ENCODE data around the gene GCLC.
"Not testable (repeated sequence)": the region's sequence is repeated elsewhere in the genome, so short reads cannot be mapped to it uniquely, and the experiment has no call there.

The GCLC gene

DNA sequence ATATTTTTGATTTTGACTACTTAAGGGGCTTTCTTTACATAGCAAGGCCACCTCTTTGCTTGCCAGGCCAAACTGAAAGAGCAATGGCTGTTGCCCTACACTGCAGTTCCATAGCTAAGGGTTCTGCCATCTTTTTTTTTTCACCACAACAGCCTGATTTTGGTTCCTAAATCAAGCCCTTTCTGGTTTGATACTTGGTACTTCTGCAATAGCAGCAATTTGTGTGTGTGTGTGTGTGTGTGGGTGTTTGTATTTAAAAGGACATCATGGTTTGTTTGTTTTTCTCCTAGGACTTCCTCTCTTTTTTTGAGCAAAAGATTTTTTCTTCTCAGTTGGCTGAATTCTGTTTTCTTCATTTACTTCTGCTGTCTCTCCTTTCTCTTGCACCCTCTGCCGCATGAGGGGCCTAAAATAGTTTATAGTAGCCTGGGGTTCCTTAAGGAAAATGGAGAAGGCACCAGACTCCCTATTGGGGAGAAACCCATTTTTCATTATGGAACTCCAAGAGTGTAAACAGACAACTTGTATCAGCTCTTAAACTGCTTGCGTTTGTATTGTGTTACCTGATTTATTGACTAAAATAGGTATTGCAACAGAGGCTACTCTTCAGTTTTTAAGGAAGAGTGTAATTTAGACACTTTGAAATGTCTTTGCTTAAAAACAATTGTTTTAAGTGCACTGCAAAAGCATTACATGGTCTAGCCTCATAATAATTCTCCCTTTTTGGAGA, 12.2 kb upstream of the GCLC start:
- no peak for DNase-seq

DNA sequence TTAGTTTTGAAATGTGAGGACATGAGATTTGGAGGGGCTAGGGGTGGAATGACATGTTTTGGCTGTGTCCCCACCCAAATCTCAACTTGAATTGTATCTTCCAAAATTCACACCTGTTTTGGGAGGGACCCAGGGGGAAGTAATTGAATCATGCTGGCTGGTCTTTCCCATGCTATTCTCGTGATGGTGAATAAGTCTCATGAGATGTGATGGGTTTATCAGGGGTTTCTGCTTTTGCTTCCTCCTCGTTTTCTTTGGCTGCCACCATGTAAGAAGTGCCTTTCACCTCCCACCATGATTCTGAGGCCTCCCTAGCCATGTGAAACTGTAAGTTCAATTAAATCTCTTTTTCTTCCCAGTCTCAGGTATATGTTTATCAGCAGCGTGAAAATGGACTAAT, 8.7 kb upstream of the GCLC start:
- not testable (repeated sequence) for DNase-seq

- DNase-seq = not testable (repeated sequence)
Measured at GRCh38 chr6:53551681-53552080, 6.8 kb upstream of the GCLC start.

DNA sequence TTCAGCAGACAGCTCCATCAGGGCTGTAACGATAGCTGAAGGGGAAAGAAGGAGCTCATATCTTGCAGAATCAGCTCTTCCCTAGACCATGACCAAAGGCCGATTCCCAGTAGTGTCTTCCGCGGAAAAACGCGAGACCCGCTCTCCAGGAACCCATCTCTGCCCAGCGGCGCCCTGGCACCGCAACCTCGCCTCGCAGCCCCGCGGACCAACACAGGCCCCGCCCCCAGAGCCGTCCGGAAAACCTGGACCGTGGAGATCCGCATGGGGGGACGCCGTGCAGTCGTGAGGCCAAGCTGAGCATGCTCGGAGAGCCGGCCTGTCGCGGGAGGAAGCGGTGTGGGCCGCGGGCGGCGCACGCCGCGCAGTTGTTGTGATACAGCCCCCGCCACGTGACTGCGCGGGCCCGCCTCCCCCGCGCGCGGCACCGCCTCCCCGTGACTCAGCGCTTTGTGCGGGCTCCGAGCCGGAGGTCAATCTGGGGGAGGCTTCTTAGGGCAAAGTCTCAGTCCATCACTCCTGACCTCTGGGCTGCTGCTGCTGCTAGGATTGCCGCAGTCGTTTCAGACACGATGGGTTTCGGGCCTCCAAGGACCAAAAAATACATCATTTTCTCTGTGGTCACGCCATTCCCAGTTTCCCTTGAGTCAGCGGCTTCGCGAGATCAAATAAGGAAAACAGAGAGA, 3.1 kb upstream of the GCLC start:
- peak; percentile 93 for DNase-seq

DNA sequence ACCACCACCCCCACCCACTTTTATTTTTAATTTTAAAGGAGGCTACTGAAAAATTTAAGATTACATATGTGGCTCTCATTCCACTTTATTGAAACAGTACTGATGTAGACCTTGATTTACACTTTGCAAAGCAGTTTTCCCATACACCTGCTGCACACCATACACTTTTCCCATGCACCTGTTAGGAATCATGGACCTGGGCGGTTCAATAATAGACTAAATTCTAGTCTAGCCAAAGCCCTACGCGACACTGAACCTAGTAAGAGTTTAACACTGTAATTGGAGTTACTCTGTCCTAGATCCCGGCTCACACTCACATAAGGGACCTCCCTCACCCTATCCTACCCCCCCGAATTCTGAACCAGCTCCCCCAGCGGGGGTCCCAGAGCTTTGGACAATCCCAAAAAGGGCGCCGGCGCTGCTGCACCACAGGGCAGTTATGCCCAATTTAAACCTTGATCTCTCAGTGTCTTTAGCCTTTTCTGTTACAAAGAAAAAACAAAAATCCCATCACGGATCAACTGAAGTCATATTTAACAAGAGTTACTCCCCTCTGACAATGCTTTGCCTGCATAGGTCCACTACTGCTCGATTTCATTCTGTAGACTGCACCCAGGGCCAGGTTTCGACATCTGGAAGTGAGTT, 2.4 kb upstream of the GCLC start:
- no peak for DNase-seq

DNA sequence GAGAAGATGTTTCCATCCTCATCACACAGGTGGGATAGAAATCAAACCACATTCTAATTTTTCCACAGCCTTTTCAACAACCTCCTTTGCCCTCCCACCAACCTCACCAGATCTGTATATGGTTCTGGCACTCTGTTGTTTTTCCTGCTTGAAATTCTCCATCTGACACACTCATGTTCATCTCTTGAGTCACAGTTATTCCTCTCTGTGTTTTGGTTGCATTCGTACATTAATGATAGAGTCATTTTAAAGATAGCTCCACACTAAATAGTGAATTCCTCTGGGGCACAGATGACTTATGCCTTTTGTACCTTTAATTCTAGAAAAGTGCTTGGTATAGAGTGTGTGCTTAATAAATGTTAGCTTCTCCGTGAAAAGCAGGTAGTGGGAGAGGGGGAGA, 1.4 kb upstream of the GCLC start:
- no peak for DNase-seq

DNA sequence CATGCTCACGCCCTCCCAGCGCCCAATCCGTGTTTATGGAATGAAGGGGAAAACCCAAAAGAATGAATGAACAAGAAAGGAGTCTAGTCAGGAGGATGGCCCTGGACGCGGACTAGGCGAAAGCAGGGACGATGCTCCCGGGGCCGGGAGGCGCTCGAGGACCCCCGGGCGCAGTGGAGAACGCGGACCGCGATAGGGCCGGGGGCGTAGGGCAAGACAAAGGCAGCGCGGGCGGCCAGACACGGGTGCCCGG, 758 bp downstream of the GCLC start:
- no peak for DNase-seq

DNA sequence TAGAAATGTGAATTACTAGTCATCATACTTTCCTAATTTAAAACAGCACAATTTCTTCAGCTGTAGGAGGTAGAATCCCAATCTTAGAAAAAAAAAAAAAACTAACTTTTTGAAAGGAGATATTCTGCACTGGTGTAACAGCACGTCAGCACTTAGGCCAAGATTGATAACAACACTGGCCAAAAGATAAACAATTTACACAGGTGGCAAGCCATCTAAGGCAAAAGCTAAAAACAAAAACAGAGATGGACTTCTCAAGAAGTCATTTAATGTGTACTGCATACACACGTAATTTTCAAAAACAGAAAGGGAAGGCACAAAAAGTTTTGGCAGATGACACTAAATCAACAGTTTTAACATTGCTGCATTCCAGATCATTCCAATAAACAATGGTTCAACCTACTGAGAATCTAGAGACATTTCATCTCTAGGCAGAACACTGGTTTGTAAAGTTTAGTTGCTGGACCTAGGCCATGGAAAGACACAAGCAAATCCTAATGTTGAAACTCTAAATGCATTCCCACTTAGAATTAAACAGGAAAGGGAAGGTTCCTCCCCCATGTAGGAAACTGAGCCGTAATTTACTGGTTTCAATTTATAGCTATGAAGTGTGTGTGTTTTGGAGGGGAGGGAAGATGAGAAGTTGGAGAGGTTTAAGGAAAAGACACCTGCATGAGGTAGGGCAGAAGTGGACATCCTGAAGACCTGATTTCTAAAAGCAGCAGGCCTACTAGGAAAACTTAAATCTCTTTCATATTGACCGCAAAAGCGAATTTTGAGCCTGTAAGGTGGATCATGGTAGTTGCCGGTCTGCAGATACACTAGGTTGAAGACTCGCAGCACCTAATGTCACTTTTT, 1.3 kb downstream of the GCLC start:
- no peak for DNase-seq

DNA sequence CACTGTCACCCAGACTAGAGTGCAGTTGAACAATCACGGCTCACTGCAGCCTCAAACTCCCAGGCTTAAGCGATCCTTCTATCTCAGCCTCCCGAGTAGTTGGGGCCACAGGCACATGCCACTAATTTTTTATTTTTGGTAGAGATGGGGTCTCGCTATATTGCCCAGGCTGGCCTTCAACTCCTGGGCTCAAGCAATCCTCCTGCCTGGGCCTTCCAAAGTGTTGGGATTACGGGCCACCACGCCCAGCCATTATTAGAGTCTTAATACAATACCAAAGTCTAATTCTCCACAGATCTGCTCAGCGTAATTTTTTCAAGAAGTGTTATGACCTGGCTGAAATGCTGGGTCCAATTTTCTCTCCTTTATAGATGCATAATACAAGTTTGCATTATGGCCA, 3.0 kb downstream of the GCLC start:
- no peak for DNase-seq

DNA sequence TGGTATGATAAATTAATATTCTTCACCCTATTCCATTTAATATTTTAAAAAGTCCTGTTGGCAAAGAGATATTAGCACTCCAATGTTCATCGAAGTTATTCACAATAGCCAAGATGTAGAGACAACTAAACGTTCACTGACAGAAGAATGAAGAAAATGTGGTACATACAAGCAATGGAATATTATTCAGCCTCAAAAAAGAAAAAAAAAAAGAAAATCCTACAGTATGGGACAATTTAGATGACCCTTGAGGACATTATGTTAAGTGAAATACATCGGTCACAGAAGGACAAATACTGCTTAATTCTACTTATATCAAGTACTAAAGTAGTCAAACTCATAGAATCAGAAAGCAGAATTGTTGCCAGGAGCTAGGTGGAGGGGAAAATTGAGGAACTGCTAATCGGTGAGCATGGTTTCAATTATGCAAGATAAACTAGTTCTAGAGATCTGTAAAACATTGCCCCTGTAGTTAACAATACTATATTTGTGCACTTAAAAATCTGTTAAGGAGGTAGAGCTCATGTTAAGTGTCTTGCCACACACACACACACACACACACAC, 4.7 kb downstream of the GCLC start:
- DNase-seq = no peak

GRCh38 chr6:53539561-53539960, 5.3 kb downstream of the GCLC start:
- no peak for DNase-seq

DNA sequence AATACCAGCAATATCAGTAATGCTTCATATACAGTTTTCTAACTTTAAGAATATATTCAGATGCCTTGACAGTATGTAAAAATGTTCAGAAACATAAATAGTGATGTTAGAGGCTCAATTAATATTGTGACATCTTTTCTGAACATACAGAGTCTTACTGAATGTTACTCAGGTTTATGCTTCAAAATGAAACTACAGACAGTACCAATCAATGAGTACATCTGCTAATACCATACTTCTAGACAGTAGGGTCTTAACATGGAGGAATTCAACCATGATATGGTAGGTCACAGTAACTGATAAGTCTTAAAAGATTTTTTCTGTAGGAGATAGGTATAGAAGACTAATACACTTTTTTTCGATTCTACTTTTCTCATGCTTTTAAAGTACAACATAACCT, 8.3 kb downstream of the GCLC start:
- no peak for DNase-seq

- no peak for DNase-seq
Measured at GRCh38 chr6:53532942-53533341, 12.0 kb downstream of the GCLC start.

DNA sequence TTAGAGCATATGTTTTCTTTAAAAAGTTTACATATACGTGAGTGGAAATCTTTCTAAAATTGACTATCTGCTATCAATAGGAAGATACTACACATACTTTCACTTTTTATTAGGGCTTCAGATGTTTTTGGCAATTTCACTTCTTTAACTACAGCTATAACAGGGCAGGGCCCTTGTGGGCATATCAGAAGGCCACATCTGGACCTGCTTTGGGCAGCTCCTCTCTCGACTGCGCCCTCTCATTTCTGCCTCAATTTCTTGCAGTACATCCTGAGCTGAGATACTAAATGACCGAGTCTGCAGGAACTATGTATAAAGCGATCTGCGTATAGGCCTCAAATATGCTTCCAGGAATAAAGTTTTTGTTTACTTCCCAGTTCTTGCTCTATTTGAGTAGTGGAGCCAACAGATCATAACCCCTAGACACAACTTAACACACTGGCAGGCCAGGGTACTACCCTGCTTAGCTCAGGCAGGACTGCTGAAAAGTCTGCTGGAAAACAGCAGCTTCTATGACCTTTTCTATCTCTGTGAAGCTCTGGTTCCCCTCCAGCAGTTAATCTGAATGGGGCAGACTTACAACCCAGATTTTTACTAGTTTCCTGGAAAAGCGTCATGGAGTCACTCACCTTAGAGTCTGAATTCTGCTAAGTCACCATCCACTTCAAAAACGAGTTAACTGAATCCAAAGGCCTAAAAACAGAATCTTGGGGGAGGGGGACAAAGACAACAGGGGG, 12.7 kb downstream of the GCLC start:
- DNase-seq = no peak

- DNase-seq = no peak
Measured at GRCh38 chr6:53530780-53531386, 14.0 kb downstream of the GCLC start.

GRCh38 chr6:53530346-53530745, 14.6 kb downstream of the GCLC start:
- DNase-seq = no peak

- no peak for DNase-seq
Measured at GRCh38 chr6:53529324-53530036, 15.4 kb downstream of the GCLC start.

GRCh38 chr6:53528107-53528506, 16.8 kb downstream of the GCLC start:
- DNase-seq = no peak

GRCh38 chr6:53527249-53527765, 17.6 kb downstream of the GCLC start:
- DNase-seq = no peak

DNA sequence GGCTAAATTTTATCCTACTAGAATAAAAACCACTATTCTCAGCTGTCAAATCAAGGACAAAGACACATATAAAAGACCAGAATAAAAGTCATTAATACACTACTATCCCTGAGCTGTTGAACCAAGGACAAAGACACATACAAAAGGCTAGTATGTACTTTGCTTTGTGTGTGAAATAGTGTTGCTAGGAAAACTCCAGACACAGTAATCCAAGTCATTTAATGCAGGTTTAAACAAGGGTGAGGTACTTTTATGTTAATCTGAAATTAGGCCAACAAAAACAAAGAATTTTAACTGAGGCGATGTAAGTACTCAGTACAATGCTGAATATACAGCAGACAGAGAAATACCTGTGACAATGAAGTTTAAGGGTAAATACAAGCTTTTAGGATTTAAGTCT, 18.9 kb downstream of the GCLC start:
- no peak for DNase-seq

DNA sequence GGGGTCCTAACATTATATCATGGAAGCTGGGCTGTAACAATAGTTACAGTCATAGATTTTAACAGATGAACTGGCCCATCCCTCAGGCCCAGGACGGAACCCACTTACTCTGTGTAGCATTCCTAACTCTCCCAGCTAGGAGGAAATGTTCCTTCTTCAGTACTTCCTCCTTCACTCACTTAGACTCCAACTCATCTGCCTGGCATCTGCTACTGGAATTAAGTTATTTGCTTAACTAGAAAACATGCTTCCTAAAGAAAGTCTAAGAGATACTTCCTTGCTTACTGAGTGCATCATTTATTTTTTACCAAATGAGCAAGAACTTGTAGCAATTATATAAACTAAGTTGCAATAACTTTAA, 20.5 kb downstream of the GCLC start:
- no peak for DNase-seq

All from activated CD4-positive, CD25-positive, alpha-beta regulatory T cell treated with anti-CD3 and anti-CD28 coated beads, Interleukin-2, amount 50 U/mL, for 72 hours (primary cell).